K562 (cell line): ENCODE results near the gene PLPP4. TPM values are rescaled to one million over a fixed set of nuclear protein-coding genes. Genes with fewer than 3 reads are reported as not detected.

Source experiments
- ATAC-seq: fragments of 200-7000 bp; cut with Tn5 transposase; 3 replicates; pipeline ENCODE4 v1.9.1; 2020; ENCODE audit warnings: moderate library complexity
- BruUV-seq: library from RNA; stranded (reverse); fragments of 400-500 nt; replicated peaks from 2 replicates; lab custom pipeline; 2021; lab: Mats Ljungman, UMichigan
- CTCF ChIA-PET: fragments of 300-600 bp; formaldehyde crosslinking; extraction: SDS; loops from one replicate; lab custom pipeline; 2021; ENCODE audit warnings: low intra/inter-chr PET ratio; lab: Yijun Ruan, JAX
- POLR2A ChIA-PET: fragments of 300-600, 350-650 bp; sonication (Branson Sonifier 250); formaldehyde crosslinking; extraction: SDS; loops from one replicate; lab custom pipeline; 2021; ENCODE audit warnings: antibody characterized with exemption, inconsistent platforms; lab: Yijun Ruan, JAX
- DNase-seq, 4 experiments: peaks; one replicate each; pipeline versions ENCODE4 v3.0.0 to v3.0.0-alpha.2; 2011 to 2018; ENCODE audit warnings: low spot score in 3 of 4, mixed read lengths in 3 of 4; ENCODE audit errors: extremely low read depth in 1 of 4
- FAIRE-seq: peaks from 2 replicates; lab custom pipeline; 2011; peaks lifted over from hg19 to GRCh38; lab: Jason Lieb, UNC
- H2AFZ ChIP-seq: 2 replicates; pipeline ENCODE4 v1.6.0; 2011; ENCODE audit warnings: low read depth, low read length, control low read depth, inconsistent platforms
- H3K27ac ChIP-seq: fragments of 200-600 bp; 3 replicates; pipeline ENCODE4 v1.8.0; 2011; ENCODE audit warnings: low read depth, mild to moderate bottlenecking, control low read depth, inconsistent platforms, low read length, moderate library complexity, mixed read lengths; ENCODE audit errors: extremely low read depth
- H3K27me3 ChIP-seq, 2 experiments: fragments of 300-600 bp in 1 of 2; 2 replicates in 1 of 2; 3 replicates in 1 of 2; pipeline versions ENCODE4 v1.6.0 to v1.8.0; 2011; ENCODE audit warnings: inconsistent platforms in 2 of 2, low read length in 2 of 2, mild to moderate bottlenecking in 1 of 2, mixed read lengths in 1 of 2, moderate library complexity in 1 of 2; ENCODE audit not compliant: control insufficient read depth in 2 of 2, insufficient read depth in 2 of 2
- H3K36me3 ChIP-seq: fragments of 300-600 bp; 3 replicates; pipeline ENCODE4 v1.8.0; 2011; ENCODE audit warnings: mild to moderate bottlenecking, low read length, inconsistent platforms; ENCODE audit not compliant: control insufficient read depth, insufficient read depth
- H3K4me1 ChIP-seq, 2 experiments: fragments of 200-600 bp in 1 of 2; replicated peaks in 1 of 2; 2 replicates in 1 of 2; 3 replicates in 1 of 2; pipeline versions ENCODE4 v1.5.1 to v1.8.0; 2011; ENCODE audit warnings: inconsistent platforms in 2 of 2, low read length in 2 of 2, mild to moderate bottlenecking in 1 of 2, mixed read lengths in 1 of 2, moderate library complexity in 1 of 2; ENCODE audit not compliant: control insufficient read depth in 2 of 2, insufficient read depth in 2 of 2
- H3K4me2 ChIP-seq: 2 replicates; pipeline ENCODE4 v1.6.1; 2011; ENCODE audit warnings: low read length, control low read depth, inconsistent platforms, mixed read lengths; ENCODE audit not compliant: insufficient read depth
- H3K4me3 ChIP-seq: fragments of 200-600 bp; sonication (generic), shearing (Covaris generic); 2 replicates; pipeline ENCODE4 v1.5.1; 2016; ENCODE audit warnings: control low read depth, inconsistent platforms
- H3K79me2 ChIP-seq: fragments of 200-600 bp; 3 replicates; pipeline ENCODE4 v1.8.0; 2011; ENCODE audit warnings: low read length, inconsistent platforms; ENCODE audit not compliant: control insufficient read depth, insufficient read depth
- H3K9ac ChIP-seq, 2 experiments: 2 replicates each; pipeline versions ENCODE4 v1.6.0 to v1.6.1; 2011; ENCODE audit warnings: low read depth in 2 of 2, low read length in 2 of 2, control low read depth in 1 of 2, inconsistent platforms in 1 of 2, mild to moderate bottlenecking in 1 of 2, mixed read lengths in 1 of 2; ENCODE audit not compliant: insufficient read depth in 1 of 2
- H3K9me1 ChIP-seq: one replicate; pipeline ENCODE4 v1.6.0; 2011; ENCODE audit warnings: inconsistent platforms, mild to moderate bottlenecking, low read length, moderate library complexity; ENCODE audit not compliant: control insufficient read depth, insufficient read depth
- H3K9me3 ChIP-seq: replicated peaks from 2 replicates; pipeline ENCODE4 v1.5.1; 2011; ENCODE audit warnings: low read depth, low read length, inconsistent platforms; ENCODE audit not compliant: control insufficient read depth, insufficient read depth
- H4K20me1 ChIP-seq: replicated peaks from 2 replicates; pipeline ENCODE4 v1.6.1; 2011; ENCODE audit warnings: low read length, inconsistent platforms, mixed read lengths; ENCODE audit not compliant: control insufficient read depth, insufficient read depth
- CXXC5 ChIP-seq: fragments of 250-450 bp; sonication (Bioruptor Pico); IDR thresholded peaks from 2 replicates; pipeline ENCODE4 v1.8.0; 2022; ENCODE audit warnings: inconsistent platforms, mild to moderate bottlenecking, moderate library complexity
- HLTF ChIP-seq: fragments of 450-650 bp; IDR thresholded peaks from 2 replicates; pipeline ENCODE4 v1.6.1; 2016
- MAFK ChIP-seq: IDR thresholded peaks from 2 replicates; pipeline ENCODE4 v1.6.1; 2011; ENCODE audit warnings: low read length, improper control_type of control experiment
- MTA1 ChIP-seq: fragments of 450-650 bp; IDR thresholded peaks from 2 replicates; pipeline ENCODE4 v1.6.1; 2017; ENCODE audit warnings: borderline replicate concordance
- MTA3 ChIP-seq: fragments of 450-650 bp; formaldehyde crosslinking; IDR thresholded peaks from 2 replicates; pipeline ENCODE4 v1.6.1; 2017; ENCODE audit warnings: mild to moderate bottlenecking, borderline replicate concordance
- NELFE ChIP-seq: IDR thresholded peaks from 2 replicates; pipeline ENCODE4 v1.6.1; 2011; ENCODE audit warnings: mild to moderate bottlenecking; ENCODE audit not compliant: insufficient read depth, insufficient read length
- SPI1 ChIP-seq: IDR thresholded peaks from 2 replicates; pipeline ENCODE4 v1.6.1; 2011; ENCODE audit warnings: low read depth, low read length, control low read depth, borderline replicate concordance
- WGBS: fragments of 100-300 bp; shearing (Covaris generic); methylation state at CpG from one replicate; pipeline ENCODE4 v1.1.6; 2016; ENCODE audit warnings: low coverage, mixed read lengths; ENCODE audit not compliant: insufficient coverage; ENCODE audit errors: missing lambda C conversion rate; 5-methylcytosine and 5-hydroxymethylcytosine counted together
- in situ Hi-C: fragments of 300-500 bp; cut with MboI; formaldehyde crosslinking; loops from 4 replicates; pipeline ENCODE4 v1.15.0; 2018; ENCODE audit warnings: inconsistent platforms, mixed read lengths
- intact Hi-C: fragments of 100-400 bp; cut with micrococcal nuclease; formaldehyde crosslinking; loops from 2 replicates; pipeline ENCODE4 v1.14.2; 2022
- polyA plus RNA-seq, 8 experiments: library from polyadenylated mRNA; depleted of rRNA in 4 of 8; stranded (reverse) in 5 of 8; unstranded in 3 of 8; fragments of >200 nt; fragmentation: Nextera tagmentation in 2 of 8; fragmentation: Illumina TruSeq in 1 of 8; extraction: Ambion mirVana in 2 of 8; extraction: Trizol in 1 of 8; gene quantifications; 2 replicates each; pipeline versions ENCODE4 v1.2.1 to v1.2.3, GENCODE V29; 2011 to 2014; ENCODE audit warnings: inconsistent platforms in 1 of 8, missing spikeins in 1 of 8
- total RNA-seq, 7 experiments: library from RNA; depleted of rRNA in 6 of 7; stranded (reverse); fragments of >200 nt in 6 of 7; fragmentation: Illumina TruSeq in 2 of 7; extraction: Trizol in 2 of 7; gene quantifications; 2 replicates each; pipeline versions ENCODE4 v1.2.1 to v1.2.3, GENCODE V29; 2011 to 2021; ENCODE audit warnings: low replicate concordance in 1 of 7
- TF ChIP-seq, protein P1 (sequence below): fragments of 450-650 bp; IDR thresholded peaks from 2 replicates; pipeline ENCODE4 v1.6.1; 2016; ENCODE audit warnings: mild to moderate bottlenecking, moderate library complexity
- TF ChIP-seq, protein P2 (sequence below): fragments of 150-350 bp; conservative IDR thresholded peaks from 2 replicates; pipeline ENCODE4 v1.6.1; 2014; ENCODE audit warnings: low read length

Gene PLPP4
- total and polyA plus RNA-seq, 9 of the 15 experiments (the other 6 are each of a cell fraction or from before 2014, with no cell fraction given), result 0.08 TPM; not detected in 8

DNA sequence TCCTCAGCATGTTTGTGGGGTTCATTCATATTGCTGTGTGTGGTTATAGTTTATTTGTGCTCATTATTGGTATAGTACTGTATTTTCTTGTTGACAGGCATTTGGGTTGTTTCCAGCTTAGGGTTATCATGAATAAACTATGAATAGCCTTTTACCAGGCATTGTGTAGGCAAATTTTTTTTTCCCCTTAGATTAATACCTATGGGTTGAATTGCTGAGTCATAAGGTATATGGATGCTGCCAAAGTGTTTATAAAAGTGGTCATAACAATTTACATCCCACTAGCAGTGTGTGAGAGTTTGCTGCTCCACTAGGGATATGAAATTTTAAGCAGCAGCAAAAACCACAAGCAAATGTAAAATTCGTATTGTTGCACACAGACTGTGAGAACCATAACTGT, 175.0 kb downstream of the PLPP4 start:
- no peak overlapping the region for H3K9ac ChIP-seq
- 0% methylated on average over 1 of the region's 1 CpG for WGBS
- TF ChIP-seq MAFK (no peak), CXXC5 (CRISPR knock-in tag) (no peak), HLTF (no peak), MTA1 (no peak), NELFE (no peak), SPI1 (no peak), MTA3 (no peak)
- TF ChIP-seq, protein P1, sequence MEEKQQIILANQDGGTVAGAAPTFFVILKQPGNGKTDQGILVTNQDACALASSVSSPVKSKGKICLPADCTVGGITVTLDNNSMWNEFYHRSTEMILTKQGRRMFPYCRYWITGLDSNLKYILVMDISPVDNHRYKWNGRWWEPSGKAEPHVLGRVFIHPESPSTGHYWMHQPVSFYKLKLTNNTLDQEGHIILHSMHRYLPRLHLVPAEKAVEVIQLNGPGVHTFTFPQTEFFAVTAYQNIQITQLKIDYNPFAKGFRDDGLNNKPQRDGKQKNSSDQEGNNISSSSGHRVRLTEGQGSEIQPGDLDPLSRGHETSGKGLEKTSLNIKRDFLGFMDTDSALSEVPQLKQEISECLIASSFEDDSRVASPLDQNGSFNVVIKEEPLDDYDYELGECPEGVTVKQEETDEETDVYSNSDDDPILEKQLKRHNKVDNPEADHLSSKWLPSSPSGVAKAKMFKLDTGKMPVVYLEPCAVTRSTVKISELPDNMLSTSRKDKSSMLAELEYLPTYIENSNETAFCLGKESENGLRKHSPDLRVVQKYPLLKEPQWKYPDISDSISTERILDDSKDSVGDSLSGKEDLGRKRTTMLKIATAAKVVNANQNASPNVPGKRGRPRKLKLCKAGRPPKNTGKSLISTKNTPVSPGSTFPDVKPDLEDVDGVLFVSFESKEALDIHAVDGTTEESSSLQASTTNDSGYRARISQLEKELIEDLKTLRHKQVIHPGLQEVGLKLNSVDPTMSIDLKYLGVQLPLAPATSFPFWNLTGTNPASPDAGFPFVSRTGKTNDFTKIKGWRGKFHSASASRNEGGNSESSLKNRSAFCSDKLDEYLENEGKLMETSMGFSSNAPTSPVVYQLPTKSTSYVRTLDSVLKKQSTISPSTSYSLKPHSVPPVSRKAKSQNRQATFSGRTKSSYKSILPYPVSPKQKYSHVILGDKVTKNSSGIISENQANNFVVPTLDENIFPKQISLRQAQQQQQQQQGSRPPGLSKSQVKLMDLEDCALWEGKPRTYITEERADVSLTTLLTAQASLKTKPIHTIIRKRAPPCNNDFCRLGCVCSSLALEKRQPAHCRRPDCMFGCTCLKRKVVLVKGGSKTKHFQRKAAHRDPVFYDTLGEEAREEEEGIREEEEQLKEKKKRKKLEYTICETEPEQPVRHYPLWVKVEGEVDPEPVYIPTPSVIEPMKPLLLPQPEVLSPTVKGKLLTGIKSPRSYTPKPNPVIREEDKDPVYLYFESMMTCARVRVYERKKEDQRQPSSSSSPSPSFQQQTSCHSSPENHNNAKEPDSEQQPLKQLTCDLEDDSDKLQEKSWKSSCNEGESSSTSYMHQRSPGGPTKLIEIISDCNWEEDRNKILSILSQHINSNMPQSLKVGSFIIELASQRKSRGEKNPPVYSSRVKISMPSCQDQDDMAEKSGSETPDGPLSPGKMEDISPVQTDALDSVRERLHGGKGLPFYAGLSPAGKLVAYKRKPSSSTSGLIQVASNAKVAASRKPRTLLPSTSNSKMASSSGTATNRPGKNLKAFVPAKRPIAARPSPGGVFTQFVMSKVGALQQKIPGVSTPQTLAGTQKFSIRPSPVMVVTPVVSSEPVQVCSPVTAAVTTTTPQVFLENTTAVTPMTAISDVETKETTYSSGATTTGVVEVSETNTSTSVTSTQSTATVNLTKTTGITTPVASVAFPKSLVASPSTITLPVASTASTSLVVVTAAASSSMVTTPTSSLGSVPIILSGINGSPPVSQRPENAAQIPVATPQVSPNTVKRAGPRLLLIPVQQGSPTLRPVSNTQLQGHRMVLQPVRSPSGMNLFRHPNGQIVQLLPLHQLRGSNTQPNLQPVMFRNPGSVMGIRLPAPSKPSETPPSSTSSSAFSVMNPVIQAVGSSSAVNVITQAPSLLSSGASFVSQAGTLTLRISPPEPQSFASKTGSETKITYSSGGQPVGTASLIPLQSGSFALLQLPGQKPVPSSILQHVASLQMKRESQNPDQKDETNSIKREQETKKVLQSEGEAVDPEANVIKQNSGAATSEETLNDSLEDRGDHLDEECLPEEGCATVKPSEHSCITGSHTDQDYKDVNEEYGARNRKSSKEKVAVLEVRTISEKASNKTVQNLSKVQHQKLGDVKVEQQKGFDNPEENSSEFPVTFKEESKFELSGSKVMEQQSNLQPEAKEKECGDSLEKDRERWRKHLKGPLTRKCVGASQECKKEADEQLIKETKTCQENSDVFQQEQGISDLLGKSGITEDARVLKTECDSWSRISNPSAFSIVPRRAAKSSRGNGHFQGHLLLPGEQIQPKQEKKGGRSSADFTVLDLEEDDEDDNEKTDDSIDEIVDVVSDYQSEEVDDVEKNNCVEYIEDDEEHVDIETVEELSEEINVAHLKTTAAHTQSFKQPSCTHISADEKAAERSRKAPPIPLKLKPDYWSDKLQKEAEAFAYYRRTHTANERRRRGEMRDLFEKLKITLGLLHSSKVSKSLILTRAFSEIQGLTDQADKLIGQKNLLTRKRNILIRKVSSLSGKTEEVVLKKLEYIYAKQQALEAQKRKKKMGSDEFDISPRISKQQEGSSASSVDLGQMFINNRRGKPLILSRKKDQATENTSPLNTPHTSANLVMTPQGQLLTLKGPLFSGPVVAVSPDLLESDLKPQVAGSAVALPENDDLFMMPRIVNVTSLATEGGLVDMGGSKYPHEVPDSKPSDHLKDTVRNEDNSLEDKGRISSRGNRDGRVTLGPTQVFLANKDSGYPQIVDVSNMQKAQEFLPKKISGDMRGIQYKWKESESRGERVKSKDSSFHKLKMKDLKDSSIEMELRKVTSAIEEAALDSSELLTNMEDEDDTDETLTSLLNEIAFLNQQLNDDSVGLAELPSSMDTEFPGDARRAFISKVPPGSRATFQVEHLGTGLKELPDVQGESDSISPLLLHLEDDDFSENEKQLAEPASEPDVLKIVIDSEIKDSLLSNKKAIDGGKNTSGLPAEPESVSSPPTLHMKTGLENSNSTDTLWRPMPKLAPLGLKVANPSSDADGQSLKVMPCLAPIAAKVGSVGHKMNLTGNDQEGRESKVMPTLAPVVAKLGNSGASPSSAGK, result no peak
- TF ChIP-seq, protein P2, sequence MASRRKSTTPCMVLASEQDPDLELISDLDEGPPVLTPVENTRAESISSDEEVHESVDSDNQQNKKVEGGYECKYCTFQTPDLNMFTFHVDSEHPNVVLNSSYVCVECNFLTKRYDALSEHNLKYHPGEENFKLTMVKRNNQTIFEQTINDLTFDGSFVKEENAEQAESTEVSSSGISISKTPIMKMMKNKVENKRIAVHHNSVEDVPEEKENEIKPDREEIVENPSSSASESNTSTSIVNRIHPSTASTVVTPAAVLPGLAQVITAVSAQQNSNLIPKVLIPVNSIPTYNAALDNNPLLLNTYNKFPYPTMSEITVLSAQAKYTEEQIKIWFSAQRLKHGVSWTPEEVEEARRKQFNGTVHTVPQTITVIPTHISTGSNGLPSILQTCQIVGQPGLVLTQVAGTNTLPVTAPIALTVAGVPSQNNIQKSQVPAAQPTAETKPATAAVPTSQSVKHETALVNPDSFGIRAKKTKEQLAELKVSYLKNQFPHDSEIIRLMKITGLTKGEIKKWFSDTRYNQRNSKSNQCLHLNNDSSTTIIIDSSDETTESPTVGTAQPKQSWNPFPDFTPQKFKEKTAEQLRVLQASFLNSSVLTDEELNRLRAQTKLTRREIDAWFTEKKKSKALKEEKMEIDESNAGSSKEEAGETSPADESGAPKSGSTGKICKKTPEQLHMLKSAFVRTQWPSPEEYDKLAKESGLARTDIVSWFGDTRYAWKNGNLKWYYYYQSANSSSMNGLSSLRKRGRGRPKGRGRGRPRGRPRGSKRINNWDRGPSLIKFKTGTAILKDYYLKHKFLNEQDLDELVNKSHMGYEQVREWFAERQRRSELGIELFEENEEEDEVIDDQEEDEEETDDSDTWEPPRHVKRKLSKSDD, result no peak
- TF ChIP-seq, all 486 proteins: peak for 0
- H3K4me3 ChIP-seq, result no peak overlapping the region
- no peaks in the 10 kb centered on the region for H3K79me2 ChIP-seq
- BruUV-seq, result no TSS peak
- H4K20me1 ChIP-seq, result no peaks in the 10 kb centered on the region
- in situ Hi-C loops (no loop called here), intact Hi-C loops (no loop called here)
- no peaks in the 10 kb centered on the region for H3K9me1 ChIP-seq
- no peak overlapping the region for H2AFZ ChIP-seq
- H3K4me2 ChIP-seq, result no peak overlapping the region
- no peaks in the 10 kb centered on the region for H3K36me3 ChIP-seq
- H3K4me1 ChIP-seq, result no peaks in the 10 kb centered on the region; a peak in 1 of 5 replicates
- no peak overlapping the region for H3K27ac ChIP-seq
- FAIRE-seq (no peak), ATAC-seq (no peak), DNase-seq (no peak)
- ChIA-PET CTCF (no interaction called here), POLR2A (no interaction called here)
- H3K27me3 ChIP-seq, result no peaks in the 10 kb centered on the region
- no peaks in the 10 kb centered on the region for H3K9me3 ChIP-seq
